H1 (cell line): ENCODE results near the gene ABTB1.

Experiments
- ASH2L ChIP-seq: fragments of 200-600, 300-600 bp; sonication (generic); IDR thresholded peaks from one replicate; pipeline ENCODE4 v1.7.1; 2017; ENCODE audit warnings: low read length
- CHD7 ChIP-seq: fragments of 300-600 bp; sonication (generic); IDR thresholded peaks from 2 replicates; pipeline ENCODE4 v1.7.1; 2012; ENCODE audit warnings: low read length, moderate library complexity, mild to moderate bottlenecking, inconsistent platforms; ENCODE audit not compliant: insufficient replicate concordance
- CREB1 ChIP-seq: IDR thresholded peaks from 2 replicates; pipeline ENCODE4 v1.6.1; 2012; ENCODE audit warnings: inconsistent platforms
- CTCF ChIP-seq, 3 experiments: IDR thresholded peaks; 1 replicate in 2 of 3; 2 replicates in 1 of 3; pipeline versions ENCODE4 v1.5.1 to v1.6.1; 2011; ENCODE audit warnings: low read length in 3 of 3, mild to moderate bottlenecking in 3 of 3, inconsistent platforms in 2 of 3, low read depth in 1 of 3, moderate library complexity in 1 of 3; ENCODE audit not compliant: insufficient read depth in 1 of 3; ENCODE audit errors: control extremely low read depth in 1 of 3
- EP300 ChIP-seq, 2 experiments: IDR thresholded peaks; 1 replicate in 1 of 2; 2 replicates in 1 of 2; pipeline ENCODE4 v1.6.1; 2011 to 2012; ENCODE audit warnings: low read depth in 2 of 2, low read length in 2 of 2, mild to moderate bottlenecking in 2 of 2, borderline replicate concordance in 1 of 2, inconsistent platforms in 1 of 2, moderate library complexity in 1 of 2
- EZH2 ChIP-seq: fragments of 200-600 bp; sonication (generic); IDR thresholded peaks from 2 replicates; pipeline ENCODE4 v1.7.1; 2012; ENCODE audit warnings: low read depth, mild to moderate bottlenecking, moderate library complexity, low read length, inconsistent platforms; ENCODE audit not compliant: severe bottlenecking
- JUN ChIP-seq: IDR thresholded peaks from 2 replicates; pipeline ENCODE4 v1.6.1; 2011; ENCODE audit warnings: low read depth, mild to moderate bottlenecking, improper control_type of control experiment, low read length
- KDM1A ChIP-seq: fragments of 200-600, 300-600 bp; sonication (generic); IDR thresholded peaks from 2 replicates; pipeline ENCODE4 v1.7.1; 2016; ENCODE audit warnings: mild to moderate bottlenecking, low read length, borderline replicate concordance
- NRF1 ChIP-seq: IDR thresholded peaks from 2 replicates; pipeline ENCODE4 v1.6.1; 2011; ENCODE audit warnings: mild to moderate bottlenecking, low read depth, low read length, improper control_type of control experiment
- POLR2A ChIP-seq, 2 experiments: IDR thresholded peaks; 1 replicate in 1 of 2; 2 replicates in 1 of 2; pipeline ENCODE4 v1.6.1; 2011; ENCODE audit warnings: low read depth in 2 of 2, low read length in 2 of 2, mild to moderate bottlenecking in 2 of 2; ENCODE audit errors: control extremely low read depth in 1 of 2
- POLR2AphosphoS5 ChIP-seq: IDR thresholded peaks from 2 replicates; pipeline ENCODE4 v1.6.1; 2011; ENCODE audit warnings: low read depth, low read length
- RXRA ChIP-seq: IDR thresholded peaks from 2 replicates; pipeline ENCODE4 v1.6.1; 2011; ENCODE audit warnings: low read depth, mild to moderate bottlenecking, low read length, moderate library complexity; ENCODE audit not compliant: insufficient read depth
- TBP ChIP-seq: IDR thresholded peaks from 2 replicates; pipeline ENCODE4 v1.6.1; 2011; ENCODE audit warnings: low read depth, low read length, improper control_type of control experiment

GRCh38 chr3:127670229-127670559, 2.6 kb upstream of the ABTB1 start:
- no peak for TF ChIP-seq KDM1A
- no peak for TF ChIP-seq CREB1
- no peak for TF ChIP-seq CTCF (IDR thresholded peaks at IDR 0.05; ENCODE audit: control extremely low read depth in 1 of 3, insufficient read depth in 1 of 3, low read depth in 1 of 3, low read length in 3 of 3)
- TF ChIP-seq ASH2L, result no peak
- no peak for TF ChIP-seq POLR2A (IDR thresholded peaks at IDR 0.05; ENCODE audit: control extremely low read depth in 1 of 2, low read depth in 2 of 2, low read length in 2 of 2)
- no peak for TF ChIP-seq NRF1
- TF ChIP-seq RXRA, result no peak
- no peak for TF ChIP-seq POLR2AphosphoS5
- no peak for TF ChIP-seq EP300 (IDR thresholded peaks at IDR 0.05; ENCODE audit: borderline replicate concordance in 1 of 2, low read depth in 2 of 2, low read length in 2 of 2)
- TF ChIP-seq TBP, result no peak
- TF ChIP-seq CHD7, result no peak
- no peak for TF ChIP-seq JUN
- no peak for TF ChIP-seq EZH2
